ENCODE results near the gene MINDY4. TPM values are rescaled to one million over a fixed set of nuclear protein-coding genes. Genes with fewer than 3 reads are reported as not detected.

MINDY4 gene
- total and polyA plus RNA-seq, 2 of the 13 experiments (the other 11 are each of a cell fraction or from before 2014, with no cell fraction given), result not detected

DNA sequence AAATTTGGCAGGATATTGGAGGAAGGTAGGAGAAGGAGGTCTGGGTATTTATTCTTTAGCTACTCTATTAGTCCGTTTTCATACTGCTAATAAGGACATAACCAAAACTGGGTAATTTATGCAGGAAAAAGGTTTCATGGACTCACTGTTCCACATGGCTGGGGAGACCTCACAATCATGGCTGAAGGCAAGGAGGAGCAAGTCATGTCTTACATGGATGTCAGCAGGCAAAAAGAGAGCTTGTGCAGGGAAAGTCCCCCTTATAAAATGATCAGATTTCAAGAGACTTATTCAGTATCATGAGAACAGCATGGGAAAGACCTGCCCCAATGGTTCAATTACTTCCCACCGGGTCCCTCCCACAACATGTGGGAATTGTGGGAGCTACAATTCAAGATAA lies 21.2 kb upstream of the MINDY4 start:
- DNase-seq (ENCODE audit: low spot score) (no peak), ATAC-seq (no peak), FAIRE-seq (no peak)
- ChIA-PET POLR2A (no interaction called here), CTCF (ENCODE audit: low intra/inter-chr PET ratio, low total read pairs) (no interaction called here)
- Histone ChIP-seq H3K4me3 (replicated peaks in 1 of 3; ENCODE audit: insufficient read depth in 1 of 3, low read depth in 2 of 3, low read length in 3 of 3) (no peak overlapping the region), H3K4me1 (ENCODE audit: insufficient read depth, low read length) (peaks cover 12% of the 10 kb centered on the region), H4K20me1 (ENCODE audit: insufficient read depth, low read length) (no peaks in the 10 kb centered on the region), H2AFZ (ENCODE audit: low read length) (no peak overlapping the region), H3K36me3 (replicated peaks in 1 of 2; ENCODE audit: control insufficient read depth in 1 of 2, insufficient read depth in 2 of 2, low read length in 2 of 2) (no peaks in the 10 kb centered on the region), H3K9me3 (ENCODE audit: low read length) (no peaks in the 10 kb centered on the region), H3K27ac (ENCODE audit: extremely low read length, insufficient read depth, low read length) (no peak overlapping the region), H3K27me3 (ENCODE audit: control insufficient read depth in 1 of 2, insufficient read depth in 2 of 2, low read length in 2 of 2) (peaks cover 0 to 2% of the 10 kb centered on the region in 2 experiments; a peak in 1 of 5 replicates), H3K9ac (ENCODE audit: insufficient read depth, low read depth, low read length) (no peak overlapping the region), H3K4me2 (ENCODE audit: low read depth, low read length) (no peak overlapping the region), H3K79me2 (ENCODE audit: insufficient read depth, low read length) (no peaks in the 10 kb centered on the region)
- WGBS (ENCODE audit: low lambda C conversion rate), result 63% methylated on average over 2 of the region's 2 CpGs
- no TSS peak for BruUV-seq (replicated peaks)
- in situ Hi-C loops (cut with HindIII; ENCODE audit: extremely low pct_ligation_motif_present, low pct_unique_long_range_greater_than_20kb) (no loop called here), intact Hi-C loops (cut with micrococcal nuclease; ENCODE audit: unreplicated experiment) (no loop called here)
- TF ChIP-seq ISL2 (CRISPR knock-in tag; IDR thresholded peaks at IDR 0.05), result no peak
- TF ChIP-seq ZNF431 (CRISPR knock-in tag; IDR thresholded peaks at IDR 0.05; ENCODE audit: borderline replicate concordance, low read depth), result peak; percentile 70; the same call in 1 of the 2 replicates
- no peak for TF ChIP-seq WIZ (CRISPR knock-in tag; IDR thresholded peaks at IDR 0.05)

GRCh38 chr7:30750683-30751650 lies 20.2 kb upstream of the MINDY4 start:
- no peaks in the 10 kb centered on the region for H3K79me2 ChIP-seq (ENCODE audit: insufficient read depth, low read length)
- 11% methylated on average over 13 of the region's 16 CpGs for WGBS (ENCODE audit: low lambda C conversion rate)
- no peak overlapping the region for H3K4me3 ChIP-seq (replicated peaks in 1 of 3; ENCODE audit: insufficient read depth in 1 of 3, low read depth in 2 of 3, low read length in 3 of 3)
- DNase-seq (ENCODE audit: low spot score), result no peak
- ChIA-PET CTCF (ENCODE audit: low intra/inter-chr PET ratio, low total read pairs) (no interaction called here), POLR2A (no interaction called here)
- in situ Hi-C loops (cut with HindIII; ENCODE audit: extremely low pct_ligation_motif_present, low pct_unique_long_range_greater_than_20kb) (no loop called here), intact Hi-C loops (cut with micrococcal nuclease; ENCODE audit: unreplicated experiment) (no loop called here)
- no peak overlapping the region for H3K9ac ChIP-seq (ENCODE audit: insufficient read depth, low read depth, low read length)
- no peak overlapping the region for H2AFZ ChIP-seq (ENCODE audit: low read length)
- peak overlapping the region; percentile 31 for H3K4me2 ChIP-seq (ENCODE audit: low read depth, low read length)
- BruUV-seq (replicated peaks), result no TSS peak
- H3K27ac ChIP-seq (ENCODE audit: extremely low read length, insufficient read depth, low read length), result no peak overlapping the region
- no peaks in the 10 kb centered on the region for H3K27me3 ChIP-seq (ENCODE audit: control insufficient read depth in 1 of 2, insufficient read depth in 2 of 2, low read length in 2 of 2)
- H3K9me3 ChIP-seq (ENCODE audit: low read length), result no peaks in the 10 kb centered on the region
- H4K20me1 ChIP-seq (ENCODE audit: insufficient read depth, low read length), result no peaks in the 10 kb centered on the region
- peaks cover 12% of the 10 kb centered on the region for H3K4me1 ChIP-seq (ENCODE audit: insufficient read depth, low read length)
- no peak for FAIRE-seq
- peak; percentile 54 for ATAC-seq
- H3K36me3 ChIP-seq (replicated peaks in 1 of 2; ENCODE audit: control insufficient read depth in 1 of 2, insufficient read depth in 2 of 2, low read length in 2 of 2), result no peaks in the 10 kb centered on the region
- TF ChIP-seq HNF4A (CRISPR knock-in tag; IDR thresholded peaks at IDR 0.05) (peak; percentile 24; the same call in 1 of the 2 replicates), ZNF768 (CRISPR knock-in tag; IDR thresholded peaks at IDR 0.05) (0 out of 2 replicates have a peak, but pooled peaks have one; percentile 12), RXRA (CRISPR knock-in tag; IDR thresholded peaks at IDR 0.05) (no peak), ZSCAN21 (CRISPR knock-in tag; IDR thresholded peaks at IDR 0.05; ENCODE audit: borderline replicate concordance) (no peak), FOXA1 (IDR thresholded peaks at IDR 0.05) (no peak), FOXA1 (CRISPR knock-in tag; IDR thresholded peaks at IDR 0.05) (peak; percentile 15; the same call in 1 of the 2 replicates), MLX (CRISPR knock-in tag; IDR thresholded peaks at IDR 0.05) (no peak)
- TF ChIP-seq, protein P1, sequence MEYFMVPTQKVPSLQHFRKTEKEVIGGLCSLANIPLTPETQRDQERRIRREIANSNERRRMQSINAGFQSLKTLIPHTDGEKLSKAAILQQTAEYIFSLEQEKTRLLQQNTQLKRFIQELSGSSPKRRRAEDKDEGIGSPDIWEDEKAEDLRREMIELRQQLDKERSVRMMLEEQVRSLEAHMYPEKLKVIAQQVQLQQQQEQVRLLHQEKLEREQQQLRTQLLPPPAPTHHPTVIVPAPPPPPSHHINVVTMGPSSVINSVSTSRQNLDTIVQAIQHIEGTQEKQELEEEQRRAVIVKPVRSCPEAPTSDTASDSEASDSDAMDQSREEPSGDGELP (IDR thresholded peaks at IDR 0.05; ENCODE audit: borderline replicate concordance, low read depth), result peak; percentile 25; the same call in 1 of the 2 replicates
- TF ChIP-seq, protein P2, sequence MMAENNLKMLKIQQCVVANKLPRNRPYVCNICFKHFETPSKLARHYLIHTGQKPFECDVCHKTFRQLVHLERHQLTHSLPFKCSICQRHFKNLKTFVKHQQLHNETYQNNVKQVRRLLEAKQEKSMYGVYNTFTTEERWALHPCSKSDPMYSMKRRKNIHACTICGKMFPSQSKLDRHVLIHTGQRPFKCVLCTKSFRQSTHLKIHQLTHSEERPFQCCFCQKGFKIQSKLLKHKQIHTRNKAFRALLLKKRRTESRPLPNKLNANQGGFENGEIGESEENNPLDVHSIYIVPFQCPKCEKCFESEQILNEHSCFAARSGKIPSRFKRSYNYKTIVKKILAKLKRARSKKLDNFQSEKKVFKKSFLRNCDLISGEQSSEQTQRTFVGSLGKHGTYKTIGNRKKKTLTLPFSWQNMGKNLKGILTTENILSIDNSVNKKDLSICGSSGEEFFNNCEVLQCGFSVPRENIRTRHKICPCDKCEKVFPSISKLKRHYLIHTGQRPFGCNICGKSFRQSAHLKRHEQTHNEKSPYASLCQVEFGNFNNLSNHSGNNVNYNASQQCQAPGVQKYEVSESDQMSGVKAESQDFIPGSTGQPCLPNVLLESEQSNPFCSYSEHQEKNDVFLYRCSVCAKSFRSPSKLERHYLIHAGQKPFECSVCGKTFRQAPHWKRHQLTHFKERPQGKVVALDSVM (CRISPR knock-in tag; IDR thresholded peaks at IDR 0.05), result peak; percentile 72

Data from HepG2 (cell line).